WTC11 (cell line): ENCODE measurements around the gene ATP8B4. TPM values are rescaled to one million over a fixed set of nuclear protein-coding genes. Genes with fewer than 3 reads are reported as not detected.

Experiments
- ATAC-seq: fragments of 200-7000 bp; cut with Tn5 transposase; 2 replicates; pipeline ENCODE4 v1.10.0; 2021; ENCODE audit warnings: mild to moderate bottlenecking, moderate library complexity
- CTCF ChIA-PET: fragments of 300-600 bp; sonication (Branson Sonifier 250); formaldehyde crosslinking; loops from one replicate; lab custom pipeline; 2021; ENCODE audit warnings: antibody characterized with exemption; lab: Charles Lee
- POLR2A ChIA-PET: fragments of 350-600 bp; sonication (Branson Sonifier 250); formaldehyde crosslinking; loops from one replicate; lab custom pipeline; 2021; ENCODE audit warnings: antibody characterized with exemption; lab: Charles Lee
- DNase-seq: peaks from one replicate; pipeline ENCODE4 v3.0.0; 2021; ENCODE audit warnings: low spot score
- H3K27ac Mint-ChIP-seq: 2 replicates; pipeline ENCODE4 v1.8.0; 2021; ENCODE audit warnings: mixed read lengths
- H3K27me3 Mint-ChIP-seq: 2 replicates; pipeline ENCODE4 v1.8.0; 2021; ENCODE audit warnings: low read depth, mild to moderate bottlenecking, moderate library complexity, mixed read lengths
- H3K36me3 Mint-ChIP-seq: 2 replicates; pipeline ENCODE4 v1.8.0; 2021; ENCODE audit warnings: mixed read lengths
- H3K4me1 Mint-ChIP-seq: 2 replicates; pipeline ENCODE4 v1.8.0; 2022; ENCODE audit warnings: mixed read lengths
- H3K4me3 Mint-ChIP-seq: 2 replicates; pipeline ENCODE4 v1.8.0; 2021; ENCODE audit warnings: mild to moderate bottlenecking, moderate library complexity, mixed read lengths
- H3K9me3 Mint-ChIP-seq: 2 replicates; pipeline ENCODE4 v1.8.0; 2021; ENCODE audit warnings: mixed read lengths
- AFF4 ChIP-seq: sonication (generic); formaldehyde crosslinking; IDR thresholded peaks from 2 replicates; pipeline ENCODE4 v1.8.1; 2023; ENCODE audit warnings: mild to moderate bottlenecking, missing genetic modification reagents, borderline replicate concordance
- CREB1 ChIP-seq: sonication (generic); formaldehyde crosslinking; IDR thresholded peaks from 2 replicates; pipeline ENCODE4 v1.8.0; 2023; ENCODE audit warnings: mild to moderate bottlenecking, missing genetic modification reagents
- CREM ChIP-seq: sonication (generic); formaldehyde crosslinking; IDR thresholded peaks from 2 replicates; pipeline ENCODE4 v1.8.1; 2022; ENCODE audit warnings: mild to moderate bottlenecking, missing genetic modification reagents, moderate library complexity
- CTCF ChIP-seq: fragments of 200-600 bp; IDR thresholded peaks from 2 replicates; pipeline ENCODE4 v1.8.0; 2022; ENCODE audit warnings: antibody characterized with exemption
- ERG ChIP-seq: fragments of 250-450 bp; sonication (Bioruptor Pico); IDR thresholded peaks from 2 replicates; pipeline ENCODE4 v1.8.0; 2021; ENCODE audit warnings: mild to moderate bottlenecking
- FOXK1 ChIP-seq: sonication (generic); formaldehyde crosslinking; IDR thresholded peaks from 2 replicates; pipeline ENCODE4 v1.8.0; 2022; ENCODE audit warnings: mild to moderate bottlenecking, moderate library complexity, missing genetic modification reagents
- FOXP1 ChIP-seq: sonication (generic); formaldehyde crosslinking; IDR thresholded peaks from 2 replicates; pipeline ENCODE4 v1.8.0; 2022; ENCODE audit warnings: missing genetic modification reagents, mild to moderate bottlenecking, moderate library complexity, borderline replicate concordance
- JAZF1 ChIP-seq: fragments of 250-450 bp; sonication (Bioruptor Pico); IDR thresholded peaks from 2 replicates; pipeline ENCODE4 v1.9.0; 2021; ENCODE audit warnings: moderate library complexity, mild to moderate bottlenecking, inconsistent platforms
- KAT7 ChIP-seq: sonication (generic); formaldehyde crosslinking; IDR thresholded peaks from 2 replicates; pipeline ENCODE4 v1.8.1; 2023; ENCODE audit warnings: missing genetic modification reagents, mild to moderate bottlenecking, borderline replicate concordance
- MYBL2 ChIP-seq: sonication (generic); formaldehyde crosslinking; IDR thresholded peaks from 2 replicates; pipeline ENCODE4 v1.8.1; 2023; ENCODE audit warnings: mild to moderate bottlenecking, moderate library complexity, missing genetic modification reagents
- NR2C2 ChIP-seq: sonication (generic); formaldehyde crosslinking; IDR thresholded peaks from 2 replicates; pipeline ENCODE4 v1.8.0; 2022; ENCODE audit warnings: mild to moderate bottlenecking, missing genetic modification reagents
- SMAD3 ChIP-seq: sonication (generic); formaldehyde crosslinking; IDR thresholded peaks from 2 replicates; pipeline ENCODE4 v1.8.0; 2022; ENCODE audit warnings: missing genetic modification reagents, mild to moderate bottlenecking, borderline replicate concordance
- SOX15 ChIP-seq: fragments of 250-450 bp; sonication (Bioruptor Pico); IDR thresholded peaks from 2 replicates; pipeline ENCODE4 v1.9.0; 2021; ENCODE audit warnings: mild to moderate bottlenecking
- ZNF232 ChIP-seq: sonication (generic); formaldehyde crosslinking; IDR thresholded peaks from 2 replicates; pipeline ENCODE4 v1.8.0; 2022; ENCODE audit warnings: mild to moderate bottlenecking, missing genetic modification reagents
- ZNF281 ChIP-seq: sonication (generic); formaldehyde crosslinking; IDR thresholded peaks from 2 replicates; pipeline ENCODE4 v1.8.0; 2023; ENCODE audit warnings: mild to moderate bottlenecking, missing genetic modification reagents
- ZNF671 ChIP-seq: fragments of 250-450 bp; sonication (Bioruptor Pico); IDR thresholded peaks from 2 replicates; pipeline ENCODE4 v1.8.0; 2021; ENCODE audit warnings: mild to moderate bottlenecking
- total RNA-seq: library from RNA; stranded (reverse); gene quantifications from 3 replicates; pipeline ENCODE4 v1.2.3, GENCODE V29; 2021
- TF ChIP-seq, protein P1 (sequence below): sonication (generic); formaldehyde crosslinking; IDR thresholded peaks from 2 replicates; pipeline ENCODE4 v1.8.0; 2023; ENCODE audit warnings: missing genetic modification reagents, mild to moderate bottlenecking, borderline replicate concordance

The ATP8B4 gene
- total RNA-seq, 1 experiment from 2014 or later = 0.37 TPM

DNA sequence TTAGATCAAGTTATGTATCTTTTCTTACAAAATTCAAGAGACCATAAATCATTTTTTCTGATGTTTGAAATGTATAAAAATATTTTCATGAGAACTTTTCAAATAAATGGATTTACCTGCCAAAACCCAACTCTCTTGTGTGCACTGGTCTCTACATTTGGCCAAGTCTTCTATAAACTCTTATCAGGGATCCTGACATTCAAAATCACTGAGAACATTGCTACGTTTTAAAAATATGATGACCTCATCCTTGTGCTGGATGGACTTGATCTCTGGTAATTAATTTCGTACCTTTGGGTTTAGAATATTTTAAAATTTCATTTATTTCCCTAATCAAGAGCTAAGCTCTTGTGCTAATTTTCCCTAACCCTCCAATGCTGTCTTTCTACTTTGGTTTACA is 127.4 kb downstream of the ATP8B4 start:
- Mint-ChIP-seq H3K27ac (no peak overlapping the region), H3K36me3 (no peaks in the 10 kb centered on the region), H3K4me3 (no peak overlapping the region), H3K27me3 (no peaks in the 10 kb centered on the region), H3K4me1 (no peaks in the 10 kb centered on the region), H3K9me3 (0 out of 2 replicates have a peak, but pooled peaks cover 4% of the 10 kb centered on the region)
- DNase-seq (no peak), ATAC-seq (no peak)
- POLR2A ChIA-PET = no interaction called here
- CTCF ChIA-PET = interaction anchor here (1.5 to 1.9 kb wide), 2 partner anchors 115 to 116 kb away, joined by 4 read pairs; no protein-coding TSS in a partner anchor
- no peak for TF ChIP-seq AFF4 (CRISPR knock-in tag)
- no peak for TF ChIP-seq ZNF671 (CRISPR knock-in tag)
- no peak for TF ChIP-seq SMAD3
- no peak for TF ChIP-seq MYBL2 (CRISPR knock-in tag)

- ChIA-PET POLR2A (no interaction called here), CTCF (interaction anchor here (1.3 to 1.5 kb wide), 2 partner anchors 12 to 114 kb away, joined by 3 to 4 read pairs; no protein-coding TSS in a partner anchor)
- Mint-ChIP-seq H3K27me3 (no peaks in the 10 kb centered on the region), H3K9me3 (0 out of 2 replicates have a peak, but pooled peaks cover 3% of the 10 kb centered on the region), H3K4me1 (no peaks in the 10 kb centered on the region), H3K4me3 (no peak overlapping the region), H3K36me3 (no peaks in the 10 kb centered on the region), H3K27ac (no peak overlapping the region)
- no peak for DNase-seq
- no peak for ATAC-seq
- TF ChIP-seq FOXP1 (no peak), SOX15 (no peak), ZNF281 (CRISPR knock-in tag) (no peak), ERG (CRISPR knock-in tag) (no peak), CREM (CRISPR knock-in tag) (no peak), JAZF1 (CRISPR knock-in tag) (no peak), KAT7 (CRISPR knock-in tag) (no peak), FOXK1 (CRISPR knock-in tag) (no peak), CREB1 (CRISPR knock-in tag) (no peak), NR2C2 (CRISPR knock-in tag) (no peak), CTCF (no peak), ZNF232 (CRISPR knock-in tag) (no peak)
- TF ChIP-seq, protein P1, sequence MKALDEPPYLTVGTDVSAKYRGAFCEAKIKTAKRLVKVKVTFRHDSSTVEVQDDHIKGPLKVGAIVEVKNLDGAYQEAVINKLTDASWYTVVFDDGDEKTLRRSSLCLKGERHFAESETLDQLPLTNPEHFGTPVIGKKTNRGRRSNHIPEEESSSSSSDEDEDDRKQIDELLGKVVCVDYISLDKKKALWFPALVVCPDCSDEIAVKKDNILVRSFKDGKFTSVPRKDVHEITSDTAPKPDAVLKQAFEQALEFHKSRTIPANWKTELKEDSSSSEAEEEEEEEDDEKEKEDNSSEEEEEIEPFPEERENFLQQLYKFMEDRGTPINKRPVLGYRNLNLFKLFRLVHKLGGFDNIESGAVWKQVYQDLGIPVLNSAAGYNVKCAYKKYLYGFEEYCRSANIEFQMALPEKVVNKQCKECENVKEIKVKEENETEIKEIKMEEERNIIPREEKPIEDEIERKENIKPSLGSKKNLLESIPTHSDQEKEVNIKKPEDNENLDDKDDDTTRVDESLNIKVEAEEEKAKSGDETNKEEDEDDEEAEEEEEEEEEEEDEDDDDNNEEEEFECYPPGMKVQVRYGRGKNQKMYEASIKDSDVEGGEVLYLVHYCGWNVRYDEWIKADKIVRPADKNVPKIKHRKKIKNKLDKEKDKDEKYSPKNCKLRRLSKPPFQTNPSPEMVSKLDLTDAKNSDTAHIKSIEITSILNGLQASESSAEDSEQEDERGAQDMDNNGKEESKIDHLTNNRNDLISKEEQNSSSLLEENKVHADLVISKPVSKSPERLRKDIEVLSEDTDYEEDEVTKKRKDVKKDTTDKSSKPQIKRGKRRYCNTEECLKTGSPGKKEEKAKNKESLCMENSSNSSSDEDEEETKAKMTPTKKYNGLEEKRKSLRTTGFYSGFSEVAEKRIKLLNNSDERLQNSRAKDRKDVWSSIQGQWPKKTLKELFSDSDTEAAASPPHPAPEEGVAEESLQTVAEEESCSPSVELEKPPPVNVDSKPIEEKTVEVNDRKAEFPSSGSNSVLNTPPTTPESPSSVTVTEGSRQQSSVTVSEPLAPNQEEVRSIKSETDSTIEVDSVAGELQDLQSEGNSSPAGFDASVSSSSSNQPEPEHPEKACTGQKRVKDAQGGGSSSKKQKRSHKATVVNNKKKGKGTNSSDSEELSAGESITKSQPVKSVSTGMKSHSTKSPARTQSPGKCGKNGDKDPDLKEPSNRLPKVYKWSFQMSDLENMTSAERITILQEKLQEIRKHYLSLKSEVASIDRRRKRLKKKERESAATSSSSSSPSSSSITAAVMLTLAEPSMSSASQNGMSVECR (CRISPR knock-in tag) = no peak
Observed at GRCh38 chr15:49990835-49991545, 128.0 kb downstream of the ATP8B4 start.
